ENCODE measurements around the gene TBCEL. TPM values are rescaled to one million over a fixed set of nuclear protein-coding genes. Genes with fewer than 3 reads are reported as not detected.

TBCEL gene
- total RNA-seq, 1 experiment from 2014 or later: 17.7 TPM

DNA sequence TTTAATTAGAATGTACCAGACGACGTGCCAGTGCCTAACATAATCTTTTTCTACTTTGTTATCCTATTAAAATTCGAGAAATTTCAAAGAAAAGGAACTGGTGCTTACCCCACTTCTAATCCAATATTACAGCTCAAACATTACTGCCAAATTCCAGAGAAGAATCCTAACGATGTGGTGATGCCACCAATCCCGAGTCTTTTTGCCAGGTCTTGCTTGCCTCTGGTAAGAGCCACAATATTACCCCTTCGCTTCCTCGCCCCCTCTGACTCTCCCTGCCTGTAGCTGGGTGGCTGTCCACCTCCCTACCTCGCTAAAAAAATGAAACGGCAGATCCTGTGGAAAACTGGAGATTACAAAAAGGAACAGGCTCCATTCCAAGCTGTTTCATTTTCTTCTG, 49.4 kb upstream of the TBCEL start:
- H4K20me1 ChIP-seq (ENCODE audit: insufficient read depth): no peaks in the 10 kb centered on the region
- ATAC-seq (no peak), DNase-seq (ENCODE audit: low read depth, low spot score) (no peak)
- H2AFZ ChIP-seq (ENCODE audit: low read depth, low read length, poor library complexity, severe bottlenecking): no peak overlapping the region
- ChIA-PET CTCF (interaction anchor here (1.2 kb wide), 1 partner anchor 220 kb away, joined by 3 read pairs; no protein-coding TSS in a partner anchor), RAD21 (ENCODE audit: low non-redundant PET in 1 of 2, low total read pairs in 2 of 2, uncharacterized antibody in 2 of 2, unreplicated experiment in 2 of 2) (no interaction called here), POLR2A (no interaction called here)
- no peak overlapping the region for H3K4me3 ChIP-seq (replicated peaks in 1 of 2; ENCODE audit: low read depth in 1 of 2, low read length in 2 of 2)
- no peak overlapping the region for H3K27ac ChIP-seq (ENCODE audit: low read depth, low read length)
- no TSS peak for BruUV-seq (replicated peaks)
- intact Hi-C loops (cut with micrococcal nuclease): no loop called here
- H3K36me3 ChIP-seq (ENCODE audit: control insufficient read depth in 1 of 2, insufficient read depth in 2 of 2, low read length in 2 of 2): no peaks in the 10 kb centered on the region
- no peaks in the 10 kb centered on the region for H3K9me3 ChIP-seq (ENCODE audit: control insufficient read depth in 1 of 2, insufficient read depth in 1 of 2, low read depth in 1 of 2, low read length in 2 of 2)
- H3K4me2 ChIP-seq (ENCODE audit: low read length): no peak overlapping the region
- H3K9ac ChIP-seq (ENCODE audit: low read length): no peak overlapping the region
- H3K9me2 ChIP-seq (ENCODE audit: insufficient read depth): no peaks in the 10 kb centered on the region
- peaks cover 0 to 4% of the 10 kb centered on the region in 2 experiments; a peak in 1 of 4 replicates for H3K4me1 ChIP-seq (ENCODE audit: control insufficient read depth in 1 of 2, insufficient read depth in 2 of 2, low read length in 2 of 2)
- no peak for TF ChIP-seq SRF (IDR thresholded peaks at IDR 0.05; ENCODE audit: low read depth)
- TF ChIP-seq, protein P1, sequence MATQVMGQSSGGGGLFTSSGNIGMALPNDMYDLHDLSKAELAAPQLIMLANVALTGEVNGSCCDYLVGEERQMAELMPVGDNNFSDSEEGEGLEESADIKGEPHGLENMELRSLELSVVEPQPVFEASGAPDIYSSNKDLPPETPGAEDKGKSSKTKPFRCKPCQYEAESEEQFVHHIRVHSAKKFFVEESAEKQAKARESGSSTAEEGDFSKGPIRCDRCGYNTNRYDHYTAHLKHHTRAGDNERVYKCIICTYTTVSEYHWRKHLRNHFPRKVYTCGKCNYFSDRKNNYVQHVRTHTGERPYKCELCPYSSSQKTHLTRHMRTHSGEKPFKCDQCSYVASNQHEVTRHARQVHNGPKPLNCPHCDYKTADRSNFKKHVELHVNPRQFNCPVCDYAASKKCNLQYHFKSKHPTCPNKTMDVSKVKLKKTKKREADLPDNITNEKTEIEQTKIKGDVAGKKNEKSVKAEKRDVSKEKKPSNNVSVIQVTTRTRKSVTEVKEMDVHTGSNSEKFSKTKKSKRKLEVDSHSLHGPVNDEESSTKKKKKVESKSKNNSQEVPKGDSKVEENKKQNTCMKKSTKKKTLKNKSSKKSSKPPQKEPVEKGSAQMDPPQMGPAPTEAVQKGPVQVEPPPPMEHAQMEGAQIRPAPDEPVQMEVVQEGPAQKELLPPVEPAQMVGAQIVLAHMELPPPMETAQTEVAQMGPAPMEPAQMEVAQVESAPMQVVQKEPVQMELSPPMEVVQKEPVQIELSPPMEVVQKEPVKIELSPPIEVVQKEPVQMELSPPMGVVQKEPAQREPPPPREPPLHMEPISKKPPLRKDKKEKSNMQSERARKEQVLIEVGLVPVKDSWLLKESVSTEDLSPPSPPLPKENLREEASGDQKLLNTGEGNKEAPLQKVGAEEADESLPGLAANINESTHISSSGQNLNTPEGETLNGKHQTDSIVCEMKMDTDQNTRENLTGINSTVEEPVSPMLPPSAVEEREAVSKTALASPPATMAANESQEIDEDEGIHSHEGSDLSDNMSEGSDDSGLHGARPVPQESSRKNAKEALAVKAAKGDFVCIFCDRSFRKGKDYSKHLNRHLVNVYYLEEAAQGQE (IDR thresholded peaks at IDR 0.05; ENCODE audit: low read depth): no peak
- no peak for TF ChIP-seq ZFX (IDR thresholded peaks at IDR 0.05)
- no peak for TF ChIP-seq TCF7L2 (IDR thresholded peaks at IDR 0.05; ENCODE audit: borderline replicate concordance, extremely low read depth, insufficient read depth, insufficient read length)
- TF ChIP-seq EZH2phosphoT487 (IDR thresholded peaks at IDR 0.05; ENCODE audit: borderline replicate concordance): no peak
- TF ChIP-seq, protein P2, sequence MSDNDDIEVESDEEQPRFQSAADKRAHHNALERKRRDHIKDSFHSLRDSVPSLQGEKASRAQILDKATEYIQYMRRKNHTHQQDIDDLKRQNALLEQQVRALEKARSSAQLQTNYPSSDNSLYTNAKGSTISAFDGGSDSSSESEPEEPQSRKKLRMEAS (IDR thresholded peaks at IDR 0.05): no peak
- no peak for TF ChIP-seq POLR2AphosphoS5 (IDR thresholded peaks at IDR 0.05; ENCODE audit: low read depth, low read length)
- TF ChIP-seq RAD21 (IDR thresholded peaks at IDR 0.05; ENCODE audit: low read depth): no peak
- no peak for TF ChIP-seq JUND (IDR thresholded peaks at IDR 0.05)
- no peak for TF ChIP-seq CEBPB (IDR thresholded peaks at IDR 0.05; ENCODE audit: low read depth)
- TF ChIP-seq, protein P3, sequence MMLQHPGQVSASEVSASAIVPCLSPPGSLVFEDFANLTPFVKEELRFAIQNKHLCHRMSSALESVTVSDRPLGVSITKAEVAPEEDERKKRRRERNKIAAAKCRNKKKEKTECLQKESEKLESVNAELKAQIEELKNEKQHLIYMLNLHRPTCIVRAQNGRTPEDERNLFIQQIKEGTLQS (IDR thresholded peaks at IDR 0.05): no peak
- TF ChIP-seq YY1 (IDR thresholded peaks at IDR 0.05; ENCODE audit: extremely low read depth, insufficient replicate concordance, low read depth, low read length): no peak
- TF ChIP-seq SP1 (IDR thresholded peaks at IDR 0.05; ENCODE audit: low read depth): no peak
- TF ChIP-seq SIN3A (IDR thresholded peaks at IDR 0.05; ENCODE audit: low read depth): no peak
- TF ChIP-seq ZNF274 (IDR thresholded peaks at IDR 0.05; ENCODE audit: low read depth, low read length): no peak
- no peak for TF ChIP-seq POLR2A (IDR thresholded peaks at IDR 0.05; ENCODE audit: borderline replicate concordance, extremely low read depth, insufficient read depth, insufficient read length)
- H3K27me3 ChIP-seq (ENCODE audit: insufficient read depth, low read length): peaks cover 67% of the 10 kb centered on the region
- no peaks in the 10 kb centered on the region for H3K79me2 ChIP-seq (ENCODE audit: insufficient read depth, low read length)
